Measurements from ENCODE around the gene SGPP1.
A peak's percentile ranks its signal among the peaks of the same experiment; 100 is the strongest.
"Not testable (repeated sequence)": the region's sequence is repeated elsewhere in the genome, so short reads cannot be mapped to it uniquely, and the experiment has no call there.

SGPP1 gene

DNA sequence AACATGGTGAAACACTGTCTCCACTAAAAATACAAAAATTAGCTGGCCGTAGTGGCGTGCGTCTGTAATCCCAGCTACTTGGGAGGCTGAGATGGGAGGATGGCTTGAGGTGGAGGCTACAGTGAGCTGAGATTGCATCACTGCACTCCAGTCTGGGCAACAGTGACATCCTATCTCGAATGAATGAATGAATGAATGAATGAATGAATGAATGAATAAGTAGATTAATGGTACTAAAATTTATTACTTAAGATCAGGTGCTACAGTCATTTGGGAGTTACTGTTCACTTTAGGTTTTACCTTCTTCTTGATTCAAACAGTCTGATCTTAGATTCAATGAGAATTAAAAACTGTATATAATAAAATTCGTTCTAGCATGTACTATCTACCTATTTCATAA is 54.6 kb downstream of the SGPP1 start:
- no peak for DNase-seq (ENCODE audit: low read depth in 2 of 2)

DNA sequence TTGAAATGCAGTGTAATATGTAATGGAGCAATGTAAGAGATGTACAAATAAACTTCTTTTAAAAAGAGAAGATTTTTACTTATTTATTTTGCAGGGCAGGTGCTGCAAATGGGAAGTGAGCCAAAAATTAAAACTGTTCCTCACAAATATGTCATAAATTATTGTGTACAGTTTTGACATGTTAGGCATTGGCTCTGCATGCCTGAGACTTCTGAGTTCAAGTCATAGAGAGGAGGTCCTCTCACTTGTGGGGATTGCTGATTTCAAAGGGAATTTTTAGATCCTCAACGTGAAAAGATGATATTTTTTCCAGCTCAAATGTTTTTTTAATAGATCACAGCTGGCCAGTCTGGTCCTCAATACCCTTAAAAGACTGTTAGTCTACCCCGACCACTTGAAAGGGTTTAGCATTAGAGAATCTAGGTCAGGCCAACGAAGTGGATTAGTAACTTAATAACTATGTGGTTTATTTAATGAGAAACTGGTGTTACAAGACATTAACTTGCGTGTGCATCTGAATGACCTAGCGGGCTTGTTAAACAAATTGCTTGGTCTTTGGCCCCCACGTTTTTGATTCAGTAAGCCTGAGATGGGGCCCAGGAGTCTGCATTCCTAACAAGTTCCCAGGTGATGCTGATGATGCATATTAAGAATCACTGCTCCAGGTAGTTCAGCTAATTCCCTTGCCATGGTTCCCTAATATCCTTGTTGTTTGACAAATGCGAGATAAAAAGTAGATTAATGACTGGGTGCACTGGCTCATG is 55.3 kb downstream of the SGPP1 start:
- no peak for DNase-seq (ENCODE audit: low read depth in 2 of 2)

DNA sequence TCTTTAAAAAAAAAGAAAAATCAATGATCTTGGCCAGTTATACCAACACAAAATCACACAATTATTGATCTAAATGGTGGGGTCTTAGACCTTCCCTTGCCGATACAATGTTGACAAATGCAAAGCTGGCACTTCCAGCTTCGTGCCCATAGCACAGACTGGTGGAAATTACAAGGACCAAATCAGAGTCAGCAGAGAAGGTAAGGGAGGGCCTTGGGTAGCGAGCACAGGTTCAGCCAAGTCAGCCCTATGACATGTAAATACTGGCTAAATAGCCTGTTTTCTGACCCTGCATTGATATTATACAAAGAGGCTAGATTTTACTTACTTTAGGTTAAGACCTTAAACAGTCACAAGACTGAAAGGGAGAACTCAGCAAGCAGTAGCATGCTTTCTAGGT is 55.9 kb downstream of the SGPP1 start:
- no peak for DNase-seq (ENCODE audit: low read depth in 2 of 2)

DNA sequence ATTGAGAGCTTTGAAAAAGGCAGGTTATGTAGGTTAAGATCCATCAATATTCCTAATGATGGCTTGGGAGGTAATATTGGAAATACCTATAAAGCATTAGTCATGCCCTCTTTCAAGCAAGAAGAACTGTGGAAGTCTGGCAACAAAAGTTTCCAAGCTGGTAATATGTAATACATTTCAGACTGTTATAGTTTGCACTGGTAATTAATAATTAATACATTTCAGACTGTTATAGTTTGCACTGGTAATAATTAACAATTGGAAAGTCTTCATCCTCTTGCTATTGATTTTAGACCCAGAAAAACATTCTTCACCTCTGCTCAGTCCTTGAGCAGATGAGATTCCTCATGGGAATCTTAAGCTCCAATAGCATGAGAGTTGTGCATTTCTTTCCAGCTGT is 57.2 kb downstream of the SGPP1 start:
- DNase-seq (ENCODE audit: low read depth in 2 of 2) = no peak

DNA sequence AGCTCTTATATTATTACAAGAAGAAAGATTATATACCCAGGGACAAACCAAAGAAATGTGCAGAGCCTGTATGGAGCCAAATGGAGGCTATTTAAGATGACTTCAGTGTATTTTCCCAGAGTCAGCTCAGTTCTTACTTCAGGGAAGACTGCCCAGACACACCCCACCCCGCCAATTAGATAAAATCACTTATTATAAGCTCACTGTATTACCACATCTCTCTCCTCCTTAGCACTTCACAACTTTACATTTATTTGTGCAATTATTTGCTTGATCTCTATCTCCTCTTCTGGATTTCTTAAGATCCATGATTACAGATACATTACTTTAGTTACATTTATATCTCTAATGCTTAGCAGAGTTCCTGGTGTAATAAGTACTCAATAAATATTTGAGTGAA is 61.5 kb downstream of the SGPP1 start:
- DNase-seq (ENCODE audit: low read depth in 2 of 2) = no peak

DNA sequence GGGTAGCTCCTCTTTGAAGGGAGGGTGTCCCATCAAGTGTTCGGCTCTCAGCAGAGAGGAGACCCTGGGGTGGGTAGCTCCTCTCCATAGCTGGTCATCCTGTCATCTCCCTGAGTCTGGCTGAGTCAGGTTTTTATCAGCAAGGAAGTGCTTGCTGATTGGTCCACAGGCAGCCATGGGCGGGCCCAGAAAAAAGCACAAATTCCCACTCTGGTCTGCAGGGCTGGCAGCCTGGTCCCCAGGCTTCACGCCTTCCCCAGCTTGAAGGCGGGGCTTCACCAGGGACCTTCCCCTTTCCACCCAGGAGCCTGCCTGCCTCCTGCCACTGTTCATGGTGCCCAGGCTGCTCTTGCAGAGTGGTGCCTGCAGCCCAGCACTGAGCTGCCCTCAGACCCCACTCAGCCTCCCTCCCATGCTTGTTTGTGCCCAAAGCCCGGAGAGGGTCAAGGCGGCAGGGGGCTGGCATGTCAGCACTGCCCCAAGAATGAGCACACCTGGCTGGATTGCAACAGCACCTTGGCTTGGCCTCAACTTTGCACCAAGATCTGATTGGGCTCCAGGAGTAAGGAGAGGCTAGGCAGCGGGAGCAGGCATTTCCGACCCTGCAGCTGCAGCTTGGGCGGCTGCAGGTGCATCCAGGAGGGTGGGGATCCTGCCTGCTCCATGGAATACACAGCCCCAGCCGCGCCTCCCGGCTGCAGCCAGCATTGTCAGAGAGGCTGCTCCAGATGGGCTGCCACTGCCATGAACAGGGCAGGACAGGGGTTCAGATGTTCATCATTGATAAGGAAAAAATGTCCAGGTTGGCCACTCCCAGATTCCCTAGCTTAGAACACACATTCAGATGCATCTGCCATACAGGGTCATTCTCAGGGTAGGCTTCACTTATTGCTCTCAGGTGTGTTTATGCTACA is 64.2 kb downstream of the SGPP1 start:
- DNase-seq (ENCODE audit: low read depth in 2 of 2) = no peak

DNA sequence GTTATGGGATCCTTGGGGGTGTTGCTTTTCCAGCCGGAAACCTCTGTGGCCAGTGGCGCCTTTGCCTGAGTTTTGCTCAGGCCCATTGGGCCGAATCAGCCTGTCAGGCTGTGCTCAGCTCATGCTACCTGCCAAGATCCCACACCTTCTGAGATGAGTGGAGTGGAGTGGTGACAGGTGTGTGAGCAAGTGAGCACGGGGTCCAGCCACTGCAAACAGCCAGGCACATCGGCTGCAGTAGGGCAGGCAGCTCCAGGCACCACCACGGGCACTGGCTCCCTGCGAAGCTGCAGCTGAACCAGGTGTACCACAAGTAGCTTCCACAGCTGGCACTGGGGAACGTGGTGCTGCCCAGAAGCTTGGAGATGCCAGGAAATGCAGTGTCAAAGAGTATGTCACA is 65.1 kb downstream of the SGPP1 start:
- DNase-seq (ENCODE audit: low read depth in 2 of 2) = no peak

DNA sequence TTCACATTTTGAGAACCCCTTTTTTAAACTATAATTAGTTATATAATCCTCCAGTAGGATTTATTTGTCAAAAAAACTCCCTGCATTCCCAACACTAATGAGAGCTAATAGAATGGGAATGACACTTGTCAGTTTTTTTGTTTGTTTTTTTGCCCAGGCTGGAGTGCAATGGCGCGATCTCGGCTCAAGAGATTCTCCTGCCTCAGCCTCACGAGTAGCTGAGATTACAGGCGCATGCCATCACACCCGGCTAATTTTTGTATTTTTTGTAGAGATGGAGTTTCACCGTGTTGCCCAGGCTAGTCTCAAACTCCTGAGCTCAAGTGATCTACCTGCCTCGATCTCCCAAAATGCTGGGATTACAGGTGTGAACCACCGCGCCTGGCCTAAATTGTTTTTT is 66.0 kb downstream of the SGPP1 start:
- DNase-seq (ENCODE audit: low read depth in 2 of 2) = not testable (repeated sequence)

DNA sequence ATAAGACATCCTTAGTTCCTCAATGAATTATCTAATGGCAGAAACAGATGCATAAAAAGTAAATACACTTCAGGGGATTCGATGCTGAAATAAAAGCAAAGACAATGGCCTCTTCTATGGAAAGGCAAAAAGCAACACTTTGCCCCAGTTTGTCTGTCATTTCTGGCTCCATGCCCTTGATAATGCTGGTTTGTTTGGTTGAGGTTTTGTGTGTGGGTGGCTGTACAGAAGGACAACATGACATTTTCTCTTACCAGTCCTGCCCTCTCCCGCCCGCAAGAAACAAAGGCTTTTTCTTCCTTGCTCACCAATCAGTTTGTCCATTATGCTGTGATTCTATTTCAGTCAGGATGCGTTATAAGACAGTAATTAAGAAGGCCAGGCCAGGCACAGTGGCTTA is 68.1 kb downstream of the SGPP1 start:
- no peak for DNase-seq (ENCODE audit: low read depth in 2 of 2)

DNA sequence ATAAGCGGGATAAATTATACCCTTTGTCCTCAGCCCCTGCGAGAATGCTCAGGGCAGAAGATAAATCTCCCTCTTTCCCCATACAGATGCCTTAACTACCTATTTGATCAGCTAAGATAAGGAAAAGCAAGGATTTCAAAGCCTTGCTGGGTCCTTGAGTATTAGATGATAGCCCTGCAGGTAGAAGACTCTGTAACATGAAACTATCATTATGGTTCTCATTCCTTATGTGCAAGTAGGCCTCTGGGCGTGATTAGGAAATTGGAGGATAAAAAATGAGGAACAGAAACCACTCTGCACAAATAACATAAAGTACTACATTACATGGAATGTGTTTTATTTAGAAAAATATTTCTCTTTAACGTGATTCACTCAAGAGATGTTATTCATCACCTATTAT is 71.7 kb downstream of the SGPP1 start:
- no peak for DNase-seq (ENCODE audit: low read depth in 2 of 2)

DNA sequence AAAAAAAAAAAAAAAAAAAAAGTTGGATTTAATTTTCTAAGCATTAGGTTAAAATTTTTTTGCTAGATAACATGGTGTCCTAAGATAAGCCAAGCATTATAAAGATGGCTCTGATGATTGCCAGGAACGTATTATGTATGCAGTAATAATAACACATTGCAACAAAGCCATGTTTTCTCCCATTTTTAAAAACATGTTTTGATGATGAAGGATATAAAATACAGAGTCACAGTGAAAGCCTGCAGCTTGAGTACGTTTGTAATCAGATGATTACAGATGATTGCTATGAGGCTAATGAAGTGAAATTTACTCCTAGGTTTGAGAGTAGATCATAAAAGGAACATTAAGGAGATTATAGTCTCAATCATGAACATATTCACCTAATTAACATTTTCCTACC is 72.9 kb downstream of the SGPP1 start:
- no peak for DNase-seq (ENCODE audit: low read depth in 2 of 2)

DNA sequence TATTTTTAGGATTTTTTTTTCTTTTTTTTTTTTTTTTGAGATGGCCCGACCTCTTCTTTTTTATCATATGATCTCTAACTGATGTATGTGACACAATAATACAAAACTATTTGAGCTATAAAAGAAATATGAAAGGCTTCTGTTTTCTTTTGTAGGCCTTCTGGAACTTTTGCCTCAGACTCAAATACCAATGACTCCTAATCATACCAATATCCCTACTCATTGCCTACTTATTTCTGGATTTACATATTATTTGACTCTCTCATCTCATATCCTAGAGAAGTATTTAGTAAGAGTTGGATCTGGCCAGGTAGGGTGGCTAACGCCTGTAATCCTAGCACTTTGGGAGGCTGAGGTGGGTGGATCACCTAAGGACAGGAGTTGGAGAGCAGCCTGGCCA is 73.5 kb downstream of the SGPP1 start:
- no peak for DNase-seq (ENCODE audit: low read depth in 2 of 2)

DNA sequence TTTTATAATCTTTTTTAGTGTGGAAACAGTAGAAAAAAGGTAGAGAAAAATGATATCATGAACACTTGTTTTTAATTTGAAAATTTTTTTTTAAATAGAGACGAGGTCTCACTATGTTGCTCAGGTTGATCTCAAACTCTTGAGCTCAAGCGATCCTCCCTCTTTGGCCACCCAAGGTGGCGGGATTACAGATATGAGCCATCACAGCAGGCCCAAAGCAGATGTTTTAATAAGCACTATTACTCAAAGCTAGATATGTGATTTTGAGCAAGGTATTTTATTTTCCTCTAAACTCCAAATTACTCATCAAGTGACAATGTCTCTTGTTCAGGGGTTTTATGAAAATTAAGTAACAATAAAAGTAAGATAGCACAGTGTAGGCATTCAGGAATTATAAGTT is 75.5 kb downstream of the SGPP1 start:
- no peak for DNase-seq (ENCODE audit: low read depth in 2 of 2)

DNA sequence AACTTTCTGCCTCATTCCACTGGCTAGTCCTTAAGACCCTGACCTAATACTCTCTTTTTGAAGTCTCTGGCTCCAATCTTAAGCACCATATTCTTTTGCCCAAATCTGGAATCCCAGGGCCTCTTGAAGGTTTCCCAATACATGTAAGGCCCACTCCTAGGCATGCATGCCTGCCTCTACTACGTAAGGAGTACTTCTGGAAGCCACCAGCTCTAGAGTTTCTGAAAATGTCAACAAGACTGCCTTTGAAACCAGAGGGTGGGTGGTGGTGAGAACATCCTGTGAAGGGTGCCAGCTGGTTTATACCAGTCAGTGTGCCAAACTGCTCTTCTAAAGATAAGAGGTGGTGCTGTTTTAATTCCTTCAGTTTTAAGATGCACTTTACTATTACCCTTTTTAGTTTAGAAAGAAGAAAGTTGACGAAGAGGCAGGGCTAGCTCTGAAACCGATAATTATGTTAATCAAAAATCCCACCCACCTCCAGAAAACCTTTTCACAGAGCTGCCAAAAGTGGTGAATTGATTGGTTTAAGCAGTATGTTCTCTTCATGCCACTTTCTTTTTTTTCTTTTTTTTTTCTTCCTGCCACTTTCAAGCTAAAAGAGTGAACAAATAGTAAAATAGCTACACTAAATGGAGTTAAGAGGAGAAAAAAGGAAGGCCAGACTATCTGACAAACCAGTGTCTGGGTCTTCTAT is 77.5 kb downstream of the SGPP1 start:
- DNase-seq (ENCODE audit: low read depth in 2 of 2) = no peak

DNA sequence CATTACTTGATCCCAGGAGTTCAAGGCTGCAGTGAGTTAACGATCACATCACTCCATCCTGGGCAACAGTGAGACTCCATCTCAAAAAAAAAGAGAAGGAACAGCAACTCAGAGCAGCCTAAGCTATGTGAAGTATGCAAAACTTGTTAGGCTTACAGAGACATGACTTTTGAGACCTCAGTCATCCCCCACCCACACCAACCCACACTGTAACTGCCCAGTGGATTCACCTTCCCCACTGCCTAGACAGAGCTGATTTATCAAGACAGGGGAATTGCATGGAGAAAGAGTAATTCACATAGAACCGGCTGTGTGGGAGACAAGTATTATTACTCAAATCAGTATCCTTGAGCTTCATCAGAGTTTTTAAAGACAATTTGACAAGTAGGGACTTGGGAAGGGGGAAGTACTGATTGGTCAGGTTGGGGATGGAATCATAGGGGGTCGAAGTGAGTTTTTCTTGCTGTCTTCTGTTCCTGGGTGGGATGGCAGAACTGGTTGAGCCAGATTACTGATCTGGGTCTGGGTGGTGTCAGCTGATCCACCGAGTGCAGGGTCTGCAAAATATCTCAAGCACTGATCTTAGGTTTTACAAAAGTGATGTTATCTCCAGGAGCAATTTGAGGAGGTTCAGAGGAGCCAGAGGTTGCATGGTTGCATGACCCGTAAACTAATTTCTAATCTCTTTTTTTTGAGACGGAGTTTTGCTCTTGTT is 80.0 kb downstream of the SGPP1 start:
- DNase-seq (ENCODE audit: low read depth in 2 of 2) = no peak

DNA sequence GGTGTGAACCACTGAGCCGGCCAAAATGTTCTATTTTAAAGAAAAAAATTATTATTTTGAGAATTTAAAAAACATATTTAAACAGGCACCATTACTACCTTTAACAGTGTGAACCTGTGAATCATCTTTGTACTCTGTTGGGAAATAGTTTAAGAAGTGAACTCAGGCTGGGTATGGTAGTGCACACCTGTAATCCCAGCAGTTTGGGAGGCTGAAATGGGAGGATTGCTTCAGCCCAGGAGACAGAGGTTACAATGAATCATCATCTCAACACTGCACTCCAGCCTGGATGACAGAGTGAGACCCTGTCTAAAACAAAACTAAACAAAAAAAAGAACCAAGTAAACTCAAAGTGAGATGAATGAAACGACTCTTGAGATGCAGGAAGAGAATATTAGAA is 83.1 kb downstream of the SGPP1 start:
- no peak for DNase-seq (ENCODE audit: low read depth in 2 of 2)

DNA sequence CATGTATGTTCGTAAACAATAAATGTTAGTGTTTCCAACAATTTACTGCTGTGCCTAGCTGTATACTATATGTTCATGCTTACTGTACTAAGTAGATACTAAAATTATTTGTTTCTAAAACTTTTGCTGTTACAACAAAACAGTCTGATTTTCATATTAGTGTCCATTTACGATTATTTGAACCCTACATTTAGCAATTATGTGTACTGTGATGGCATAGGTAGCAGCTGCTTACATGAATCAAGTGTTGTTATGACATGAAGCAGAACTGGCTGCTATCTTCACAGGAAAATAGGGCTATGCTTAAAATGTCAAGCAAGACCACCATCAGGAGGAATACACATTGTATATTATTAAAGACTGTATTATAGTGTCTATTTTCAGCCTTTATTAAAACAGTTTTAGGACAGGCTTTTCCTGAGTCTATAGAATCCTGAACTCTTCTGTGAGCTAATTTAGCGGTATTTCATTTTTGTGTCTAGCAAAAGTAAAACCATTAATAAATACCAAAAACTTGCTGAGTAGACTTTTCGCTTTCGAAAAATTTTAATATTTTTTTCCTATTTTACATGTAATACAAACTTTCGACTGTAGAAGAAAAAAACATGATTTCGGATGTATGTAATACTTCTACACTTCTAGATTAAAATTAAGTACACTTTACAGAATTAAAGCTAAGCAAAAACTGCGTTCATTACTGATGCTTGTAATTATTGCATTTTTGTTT is 85.0 kb downstream of the SGPP1 start:
- no peak for DNase-seq (ENCODE audit: low read depth in 2 of 2)

DNA sequence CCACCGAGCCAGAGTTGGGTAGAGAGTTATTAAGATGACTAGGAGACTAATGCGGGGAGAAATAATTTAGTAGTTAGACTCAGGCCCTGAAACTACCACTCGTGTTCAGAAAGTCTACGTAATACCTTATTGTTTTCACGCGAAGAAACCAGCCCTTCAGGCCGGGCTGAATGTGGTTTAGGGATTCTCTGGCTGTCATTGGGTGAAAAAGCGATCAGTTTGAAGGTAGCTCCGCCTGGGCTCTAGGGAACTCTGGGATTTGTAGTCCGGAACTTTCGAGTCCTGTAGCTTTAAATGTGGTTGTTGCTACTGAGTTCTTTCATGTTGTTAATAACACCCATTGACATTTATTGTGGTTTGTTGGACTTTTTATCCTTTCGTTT is 85.6 kb downstream of the SGPP1 start:
- peak; percentile 42 for DNase-seq (ENCODE audit: low read depth in 2 of 2)

DNA sequence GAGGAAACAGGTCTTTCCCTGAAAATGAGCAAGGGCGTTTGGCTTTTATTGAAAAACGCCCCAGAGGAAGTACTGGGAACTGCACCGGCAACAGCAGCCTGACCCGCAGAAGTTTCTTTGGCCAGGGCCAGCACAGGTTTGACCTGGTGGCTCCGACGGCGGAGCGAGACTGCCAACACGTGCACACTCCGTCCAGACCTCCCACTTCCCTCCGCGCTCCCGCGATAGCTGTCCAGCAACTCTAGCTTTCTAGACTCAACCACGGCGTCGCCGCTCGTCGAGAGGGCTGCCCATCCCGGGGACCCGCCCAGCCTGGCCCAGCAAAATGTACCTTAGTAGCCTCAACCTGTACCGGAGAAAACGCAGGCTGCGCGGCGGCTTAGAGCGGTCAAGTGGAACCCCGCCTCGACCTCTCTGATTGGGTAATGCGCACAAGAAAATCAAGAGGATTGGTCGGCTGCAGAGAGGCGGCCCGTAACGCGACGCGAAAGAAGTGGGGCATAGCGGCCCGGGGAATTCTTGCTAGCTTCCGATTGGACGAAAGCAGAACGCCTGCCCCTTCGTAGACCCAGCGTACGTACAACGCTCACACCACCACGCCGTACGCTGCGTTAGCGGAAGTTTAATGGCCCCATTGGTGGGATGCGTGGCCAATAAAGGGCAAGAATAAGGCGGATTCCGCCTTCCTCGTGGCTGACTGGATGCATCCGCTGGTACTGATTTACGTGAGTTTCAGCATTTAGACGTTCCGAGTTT is 86.2 kb downstream of the SGPP1 start, which contains the start of gene WDR89:
Gene WDR89, minus strand, starts transcription at position 399 of the 756 bp plus-strand sequence. CDS start 41,929 bp downstream, outside the sequence.
- DNase-seq (ENCODE audit: low read depth in 2 of 2) = peak; percentile 70 to 87

DNA sequence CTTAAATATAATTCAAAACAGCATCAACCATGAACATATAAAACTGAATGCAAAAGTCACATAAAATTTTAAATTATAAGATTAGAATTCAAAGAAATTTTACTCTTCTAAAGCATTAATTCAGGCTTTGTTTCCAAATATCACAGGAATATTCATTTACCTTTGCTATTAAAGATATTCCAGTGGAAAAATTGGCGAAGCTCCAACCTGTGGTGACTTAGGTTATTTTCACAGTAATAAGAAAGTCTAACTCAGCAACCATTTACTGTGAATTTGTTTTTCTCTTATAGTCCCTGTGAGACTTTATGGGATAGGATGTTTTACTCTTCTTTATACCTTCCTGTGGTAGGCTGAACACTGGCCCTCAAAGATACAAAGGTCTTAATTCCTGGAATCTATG is 89.4 kb downstream of the SGPP1 start:
- DNase-seq (ENCODE audit: low read depth in 2 of 2) = no peak

Measured in stimulated activated CD4-positive, alpha-beta T cell treated with anti-CD3 and anti-CD28 coated beads, Interleukin-1b, Interleukin-23, amount 100 ng/mL, for 1 hour (primary cell).